ENCODE data around the gene AP2A1.
"Not testable (repeated sequence)": the region's sequence is repeated elsewhere in the genome, so short reads cannot be mapped to it uniquely, and the experiment has no call there.

DNA sequence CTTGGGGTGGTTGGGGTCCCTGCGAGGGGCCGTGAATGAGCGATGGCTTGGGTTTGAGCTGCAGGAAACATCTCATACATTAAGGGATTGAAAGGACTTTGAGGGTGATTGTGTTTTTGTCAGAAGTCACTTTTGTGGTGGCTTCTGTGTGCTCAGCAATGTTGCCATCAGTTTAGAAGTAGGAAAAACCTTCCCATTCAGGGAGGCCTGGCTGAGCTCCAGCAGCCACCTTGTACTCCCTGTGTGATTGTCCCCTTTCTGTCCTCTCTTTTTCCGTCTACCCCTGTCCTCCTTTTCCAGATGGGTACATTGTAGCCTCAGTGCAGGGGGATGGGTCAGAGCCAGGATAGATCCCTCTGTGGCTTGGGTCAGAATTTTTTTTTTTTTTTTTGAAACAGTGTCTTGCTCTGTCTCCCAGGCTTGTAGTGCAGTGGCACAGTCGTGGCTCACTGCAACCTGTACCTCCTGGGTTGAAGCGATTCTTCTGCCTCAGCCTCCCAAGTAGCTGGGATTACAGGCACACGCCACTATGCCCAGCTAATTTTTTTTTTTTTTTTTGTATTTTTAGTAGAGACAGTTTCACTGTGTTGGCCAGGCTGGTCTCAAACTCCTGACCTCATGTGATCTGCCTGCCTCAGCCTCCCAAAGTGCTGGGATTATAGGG lies 52.8 kb downstream of the AP2A1 start:
- not testable (repeated sequence) for TF ChIP-seq RXRA (CRISPR knock-in tag; IDR thresholded peaks at IDR 0.05); CC2D1A (CRISPR knock-in tag; IDR thresholded peaks at IDR 0.05); CTCF (CRISPR knock-in tag; IDR thresholded peaks at IDR 0.05); KAT8 (CRISPR knock-in tag; IDR thresholded peaks at IDR 0.05); ELK4 (CRISPR knock-in tag; IDR thresholded peaks at IDR 0.05; ENCODE audit: borderline replicate concordance); POLR2AphosphoS5 (IDR thresholded peaks at IDR 0.05; ENCODE audit: low read depth, low read length); SP140L (CRISPR knock-in tag; IDR thresholded peaks at IDR 0.05; ENCODE audit: borderline replicate concordance); CEBPB (IDR thresholded peaks at IDR 0.05; ENCODE audit: borderline replicate concordance, low read depth, low read length)
